ENCODE measurements around the gene RIN1. TPM values are rescaled to one million over a fixed set of nuclear protein-coding genes. Genes with fewer than 3 reads are reported as not detected.

The RIN1 gene
- total and polyA plus RNA-seq, 2 of the 13 experiments (the other 11 are each of a cell fraction or from before 2014, with no cell fraction given), result 2.4 to 4.1 TPM

GRCh38 chr11:66313321-66314185 is 22.7 kb downstream of the RIN1 start (continued):
- TF ChIP-seq ZNF274 (CRISPR knock-in tag; IDR thresholded peaks at IDR 0.05) (no peak), SMC3 (IDR thresholded peaks at IDR 0.05; ENCODE audit: low read length) (no peak), MIXL1 (CRISPR knock-in tag; IDR thresholded peaks at IDR 0.05) (no peak), ZNF839 (CRISPR knock-in tag; IDR thresholded peaks at IDR 0.05; ENCODE audit: borderline replicate concordance) (no peak), ZNF30 (CRISPR knock-in tag; IDR thresholded peaks at IDR 0.05) (no peak), ZNF430 (CRISPR knock-in tag; IDR thresholded peaks at IDR 0.05) (no peak; the same call in 1 of the 2 replicates), MYC (CRISPR knock-in tag; IDR thresholded peaks at IDR 0.05; ENCODE audit: borderline replicate concordance) (no peak; the same call in 1 of the 2 replicates), ZNF577 (CRISPR knock-in tag; IDR thresholded peaks at IDR 0.05; ENCODE audit: borderline replicate concordance, low read depth) (no peak), ZMYM2 (CRISPR knock-in tag; IDR thresholded peaks at IDR 0.05) (no peak), ARNT2 (CRISPR knock-in tag; IDR thresholded peaks at IDR 0.05; ENCODE audit: low read depth) (no peak), AKAP8 (CRISPR knock-in tag; IDR thresholded peaks at IDR 0.05) (no peak), GLI4 (CRISPR knock-in tag; IDR thresholded peaks at IDR 0.05; ENCODE audit: borderline replicate concordance) (no peak), RAD21 (CRISPR knock-in tag; IDR thresholded peaks at IDR 0.05) (no peak), RFXANK (CRISPR knock-in tag; IDR thresholded peaks at IDR 0.05) (0 out of 2 replicates have a peak, but pooled peaks have one; percentile 9), ZNF253 (CRISPR knock-in tag; IDR thresholded peaks at IDR 0.05; ENCODE audit: borderline replicate concordance) (peak; percentile 43; the same call in 1 of the 2 replicates), HOXA7 (CRISPR knock-in tag; IDR thresholded peaks at IDR 0.05) (no peak), DR1 (CRISPR knock-in tag; IDR thresholded peaks at IDR 0.05) (no peak), BRCA1 (CRISPR knock-in tag; IDR thresholded peaks at IDR 0.05) (no peak), ZNF713 (CRISPR knock-in tag; IDR thresholded peaks at IDR 0.05) (no peak), FOSL2 (CRISPR knock-in tag; IDR thresholded peaks at IDR 0.05) (no peak), KMT2A (CRISPR knock-in tag; IDR thresholded peaks at IDR 0.05) (no peak), HDAC2 (CRISPR knock-in tag; IDR thresholded peaks at IDR 0.05) (peak; percentile 50; the same call in 1 of the 2 replicates), ZNF644 (CRISPR knock-in tag; IDR thresholded peaks at IDR 0.05; ENCODE audit: low read depth) (no peak), ZBTB26 (CRISPR knock-in tag; IDR thresholded peaks at IDR 0.05; ENCODE audit: borderline replicate concordance) (no peak)
- TF ChIP-seq, protein P1, sequence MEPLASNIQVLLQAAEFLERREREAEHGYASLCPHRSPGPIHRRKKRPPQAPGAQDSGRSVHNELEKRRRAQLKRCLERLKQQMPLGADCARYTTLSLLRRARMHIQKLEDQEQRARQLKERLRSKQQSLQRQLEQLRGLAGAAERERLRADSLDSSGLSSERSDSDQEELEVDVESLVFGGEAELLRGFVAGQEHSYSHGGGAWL (CRISPR knock-in tag; IDR thresholded peaks at IDR 0.05), result 0 out of 2 replicates have a peak, but pooled peaks have one; percentile 25
- TF ChIP-seq, protein P2, sequence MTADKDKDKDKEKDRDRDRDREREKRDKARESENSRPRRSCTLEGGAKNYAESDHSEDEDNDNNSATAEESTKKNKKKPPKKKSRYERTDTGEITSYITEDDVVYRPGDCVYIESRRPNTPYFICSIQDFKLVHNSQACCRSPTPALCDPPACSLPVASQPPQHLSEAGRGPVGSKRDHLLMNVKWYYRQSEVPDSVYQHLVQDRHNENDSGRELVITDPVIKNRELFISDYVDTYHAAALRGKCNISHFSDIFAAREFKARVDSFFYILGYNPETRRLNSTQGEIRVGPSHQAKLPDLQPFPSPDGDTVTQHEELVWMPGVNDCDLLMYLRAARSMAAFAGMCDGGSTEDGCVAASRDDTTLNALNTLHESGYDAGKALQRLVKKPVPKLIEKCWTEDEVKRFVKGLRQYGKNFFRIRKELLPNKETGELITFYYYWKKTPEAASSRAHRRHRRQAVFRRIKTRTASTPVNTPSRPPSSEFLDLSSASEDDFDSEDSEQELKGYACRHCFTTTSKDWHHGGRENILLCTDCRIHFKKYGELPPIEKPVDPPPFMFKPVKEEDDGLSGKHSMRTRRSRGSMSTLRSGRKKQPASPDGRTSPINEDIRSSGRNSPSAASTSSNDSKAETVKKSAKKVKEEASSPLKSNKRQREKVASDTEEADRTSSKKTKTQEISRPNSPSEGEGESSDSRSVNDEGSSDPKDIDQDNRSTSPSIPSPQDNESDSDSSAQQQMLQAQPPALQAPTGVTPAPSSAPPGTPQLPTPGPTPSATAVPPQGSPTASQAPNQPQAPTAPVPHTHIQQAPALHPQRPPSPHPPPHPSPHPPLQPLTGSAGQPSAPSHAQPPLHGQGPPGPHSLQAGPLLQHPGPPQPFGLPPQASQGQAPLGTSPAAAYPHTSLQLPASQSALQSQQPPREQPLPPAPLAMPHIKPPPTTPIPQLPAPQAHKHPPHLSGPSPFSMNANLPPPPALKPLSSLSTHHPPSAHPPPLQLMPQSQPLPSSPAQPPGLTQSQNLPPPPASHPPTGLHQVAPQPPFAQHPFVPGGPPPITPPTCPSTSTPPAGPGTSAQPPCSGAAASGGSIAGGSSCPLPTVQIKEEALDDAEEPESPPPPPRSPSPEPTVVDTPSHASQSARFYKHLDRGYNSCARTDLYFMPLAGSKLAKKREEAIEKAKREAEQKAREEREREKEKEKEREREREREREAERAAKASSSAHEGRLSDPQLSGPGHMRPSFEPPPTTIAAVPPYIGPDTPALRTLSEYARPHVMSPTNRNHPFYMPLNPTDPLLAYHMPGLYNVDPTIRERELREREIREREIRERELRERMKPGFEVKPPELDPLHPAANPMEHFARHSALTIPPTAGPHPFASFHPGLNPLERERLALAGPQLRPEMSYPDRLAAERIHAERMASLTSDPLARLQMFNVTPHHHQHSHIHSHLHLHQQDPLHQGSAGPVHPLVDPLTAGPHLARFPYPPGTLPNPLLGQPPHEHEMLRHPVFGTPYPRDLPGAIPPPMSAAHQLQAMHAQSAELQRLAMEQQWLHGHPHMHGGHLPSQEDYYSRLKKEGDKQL (CRISPR knock-in tag; IDR thresholded peaks at IDR 0.05; ENCODE audit: low read depth), result no peak

Data from HepG2 (cell line).